Endodermal cell (in vitro differentiated cells): Measurements from ENCODE around the gene TEX2. TPM values are rescaled to one million over a fixed set of nuclear protein-coding genes. Genes with fewer than 3 reads are reported as not detected.

Experiments used
- DNase-seq: peaks from one replicate; pipeline ENCODE4 v3.0.0-alpha.2; 2017
- H3K27ac ChIP-seq: 2 replicates; pipeline ENCODE4 v1.5.1; 2013; ENCODE audit warnings: mild to moderate bottlenecking, low read depth, low read length, moderate library complexity
- H3K27me3 ChIP-seq: 2 replicates; pipeline ENCODE4 v1.6.1; 2013; ENCODE audit warnings: mild to moderate bottlenecking, low read length, moderate library complexity; ENCODE audit not compliant: insufficient read depth, control insufficient read depth, poor library complexity, severe bottlenecking
- H3K36me3 ChIP-seq: 2 replicates; pipeline ENCODE4 v1.7.0; 2013; ENCODE audit warnings: mild to moderate bottlenecking, low read length, moderate library complexity; ENCODE audit not compliant: control insufficient read depth, insufficient read depth
- H3K4me1 ChIP-seq: one replicate; pipeline ENCODE4 v1.7.0; 2013; ENCODE audit warnings: low read length; ENCODE audit not compliant: control insufficient read depth, insufficient read depth
- H3K4me3 ChIP-seq: 2 replicates; pipeline ENCODE4 v1.5.1; 2013; ENCODE audit warnings: mild to moderate bottlenecking, low read length, moderate library complexity
- H3K9ac ChIP-seq: 2 replicates; pipeline ENCODE4 v1.6.1; 2013; ENCODE audit warnings: mild to moderate bottlenecking, low read length, moderate library complexity; ENCODE audit not compliant: poor library complexity, severe bottlenecking; ENCODE audit errors: extremely low read depth
- H3K9me3 ChIP-seq: 2 replicates; pipeline ENCODE4 v1.6.1; 2013; ENCODE audit warnings: mild to moderate bottlenecking, low read length, moderate library complexity; ENCODE audit not compliant: control insufficient read depth
- H3K27ac Mint-ChIP-seq: 2 replicates; pipeline ENCODE4 v1.8.0; 2020; ENCODE audit warnings: mixed read lengths
- H3K27me3 Mint-ChIP-seq: 2 replicates; pipeline ENCODE4 v1.8.0; 2021; ENCODE audit warnings: mild to moderate bottlenecking, mixed read lengths; ENCODE audit not compliant: insufficient read depth
- H3K36me3 Mint-ChIP-seq: 2 replicates; pipeline ENCODE4 v1.8.0; 2020; ENCODE audit warnings: low read depth, mixed read lengths
- H3K4me1 Mint-ChIP-seq: 2 replicates; pipeline ENCODE4 v1.8.0; 2020; ENCODE audit warnings: mixed read lengths
- H3K4me3 Mint-ChIP-seq: 2 replicates; pipeline ENCODE4 v1.8.0; 2020; ENCODE audit warnings: mild to moderate bottlenecking, moderate library complexity, mixed read lengths
- H3K9me3 Mint-ChIP-seq: 2 replicates; pipeline ENCODE4 v1.8.0; 2020; ENCODE audit warnings: mild to moderate bottlenecking, mixed read lengths
- WGBS, 2 experiments: methylation state at CpG; one replicate each; pipeline versions ENCODE4 v1.1.5 to v1.1.7; 2013; ENCODE audit warnings: missing lambda C conversion rate in 2 of 2, mixed read lengths in 1 of 2; ENCODE audit not compliant: insufficient coverage in 1 of 2, insufficient read length in 1 of 2; 5-methylcytosine and 5-hydroxymethylcytosine counted together
- total RNA-seq, 2 donors: library from RNA; stranded (reverse); fragmentation: NEBNext Ultra II Directional in 1 of 2; extraction: Animal tissue kit (Norgen Biotek cat#: 25700) in 1 of 2; gene quantifications; 2 replicates in 1 of 2; 3 replicates in 1 of 2; pipeline ENCODE4 v1.2.1, GENCODE V29; 2021
- TF ChIP-seq, protein P1 (sequence below): fragments of 200-600 bp; sonication (generic); conservative IDR thresholded peaks from 2 replicates; pipeline ENCODE4 v1.5.0; 2021; ENCODE audit warnings: antibody characterized with exemption, mild to moderate bottlenecking

TEX2 gene
- total RNA-seq, 2 donors from 2014 or later, result 11.6 to 13.1 TPM

- H3K27ac ChIP-seq, result no peak overlapping the region
- H3K4me1 Mint-ChIP-seq, result peaks cover 8% of the 10 kb centered on the region
- WGBS, 2 experiments, result 93 to 94% methylated on average over 5 to 7 of the region's 7 CpGs
Measured at GRCh38 chr17:64152428-64153125, 110.5 kb downstream of the TEX2 start.

GRCh38 chr17:64151016-64151368, 112.1 kb downstream of the TEX2 start:
- WGBS, 2 experiments, result 90% methylated on average over 1 of the region's 1 CpG; no CpG with 5 or more reads in 1 of the 2 experiments
- no peaks in the 10 kb centered on the region for H3K27me3 Mint-ChIP-seq
- Histone ChIP-seq H3K4me3 (no peak overlapping the region), H3K4me1 (no peaks in the 10 kb centered on the region), H3K9ac (no peak overlapping the region), H3K36me3 (peaks cover 18% of the 10 kb centered on the region), H3K27ac (no peak overlapping the region), H3K27me3 (no peaks in the 10 kb centered on the region), H3K9me3 (no peaks in the 10 kb centered on the region)
- H3K36me3 Mint-ChIP-seq, result peaks cover 30% of the 10 kb centered on the region
- DNase-seq, result no peak
- no peak overlapping the region for H3K27ac Mint-ChIP-seq
- no peaks in the 10 kb centered on the region for H3K9me3 Mint-ChIP-seq
- TF ChIP-seq, protein P1, sequence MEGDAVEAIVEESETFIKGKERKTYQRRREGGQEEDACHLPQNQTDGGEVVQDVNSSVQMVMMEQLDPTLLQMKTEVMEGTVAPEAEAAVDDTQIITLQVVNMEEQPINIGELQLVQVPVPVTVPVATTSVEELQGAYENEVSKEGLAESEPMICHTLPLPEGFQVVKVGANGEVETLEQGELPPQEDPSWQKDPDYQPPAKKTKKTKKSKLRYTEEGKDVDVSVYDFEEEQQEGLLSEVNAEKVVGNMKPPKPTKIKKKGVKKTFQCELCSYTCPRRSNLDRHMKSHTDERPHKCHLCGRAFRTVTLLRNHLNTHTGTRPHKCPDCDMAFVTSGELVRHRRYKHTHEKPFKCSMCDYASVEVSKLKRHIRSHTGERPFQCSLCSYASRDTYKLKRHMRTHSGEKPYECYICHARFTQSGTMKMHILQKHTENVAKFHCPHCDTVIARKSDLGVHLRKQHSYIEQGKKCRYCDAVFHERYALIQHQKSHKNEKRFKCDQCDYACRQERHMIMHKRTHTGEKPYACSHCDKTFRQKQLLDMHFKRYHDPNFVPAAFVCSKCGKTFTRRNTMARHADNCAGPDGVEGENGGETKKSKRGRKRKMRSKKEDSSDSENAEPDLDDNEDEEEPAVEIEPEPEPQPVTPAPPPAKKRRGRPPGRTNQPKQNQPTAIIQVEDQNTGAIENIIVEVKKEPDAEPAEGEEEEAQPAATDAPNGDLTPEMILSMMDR, result no peak
- peaks cover 18% of the 10 kb centered on the region for H3K4me1 Mint-ChIP-seq
- H3K4me3 Mint-ChIP-seq, result no peak overlapping the region

More at GRCh38 chr17:64152428-64153125, 110.5 kb downstream of the TEX2 start:
- H3K9me3 Mint-ChIP-seq, result no peaks in the 10 kb centered on the region
- H3K4me3 Mint-ChIP-seq, result no peak overlapping the region
- peaks cover 15% of the 10 kb centered on the region for H3K36me3 ChIP-seq
- H3K27me3 ChIP-seq, result no peaks in the 10 kb centered on the region
- no peak overlapping the region for H3K4me3 ChIP-seq
- peaks cover 1% of the 10 kb centered on the region for H3K4me1 ChIP-seq
- H3K27me3 Mint-ChIP-seq, result no peaks in the 10 kb centered on the region
- H3K9ac ChIP-seq, result no peak overlapping the region
- peaks cover 26% of the 10 kb centered on the region for H3K36me3 Mint-ChIP-seq
- no peaks in the 10 kb centered on the region for H3K9me3 ChIP-seq
- TF ChIP-seq, protein P1, result no peak
- no peak overlapping the region for H3K27ac Mint-ChIP-seq
- DNase-seq, result peak; percentile 37

DNA sequence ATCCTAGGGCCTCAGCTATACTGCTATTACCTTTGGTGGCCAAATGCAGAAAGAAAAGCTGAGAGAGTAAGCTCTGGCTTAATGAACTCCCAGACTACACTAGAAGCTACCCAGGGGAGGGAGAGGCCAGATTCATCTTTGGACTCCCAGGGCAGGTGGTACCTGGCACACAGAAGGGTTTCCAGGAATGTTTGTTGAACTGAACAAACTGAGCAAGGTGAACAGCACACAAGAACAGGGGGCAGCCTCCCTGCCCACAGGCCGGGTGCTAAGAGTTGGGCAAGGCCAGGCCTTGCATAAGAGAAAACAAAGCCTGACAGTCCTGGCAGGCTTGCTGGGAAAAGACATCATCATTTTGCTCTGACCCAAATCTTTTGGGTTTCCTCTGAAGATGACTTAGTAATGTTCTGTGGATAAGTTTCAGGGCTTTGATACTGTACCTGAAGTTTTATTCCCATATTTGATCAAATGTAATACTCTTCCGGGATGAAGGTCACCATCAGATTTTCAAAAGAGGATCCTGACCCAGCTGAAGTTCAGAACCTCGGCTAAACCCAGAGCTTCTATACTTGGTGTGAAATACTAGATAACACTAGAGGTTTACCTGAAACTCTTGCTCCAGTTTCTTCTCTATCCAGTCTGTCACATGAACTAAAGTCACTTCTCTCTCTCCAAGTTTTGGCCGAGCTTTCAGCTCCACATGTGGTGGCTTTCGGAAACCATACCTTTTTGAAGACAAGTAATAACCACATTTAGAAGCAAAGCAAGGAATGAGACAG, 112.6 kb downstream of the TEX2 start:
- no peak overlapping the region for H3K27ac ChIP-seq
- H3K36me3 Mint-ChIP-seq, result peaks cover 30% of the 10 kb centered on the region
- no peaks in the 10 kb centered on the region for H3K9me3 ChIP-seq
- H3K4me3 ChIP-seq, result no peak overlapping the region
- no peaks in the 10 kb centered on the region for H3K27me3 ChIP-seq
- H3K4me1 Mint-ChIP-seq, result peaks cover 18% of the 10 kb centered on the region
- H3K9me3 Mint-ChIP-seq, result no peaks in the 10 kb centered on the region
- peak; percentile 41 for DNase-seq
- no peaks in the 10 kb centered on the region for H3K27me3 Mint-ChIP-seq
- no peak overlapping the region for H3K9ac ChIP-seq
- H3K4me1 ChIP-seq, result no peaks in the 10 kb centered on the region
- peaks cover 18% of the 10 kb centered on the region for H3K36me3 ChIP-seq
- no peak overlapping the region for H3K4me3 Mint-ChIP-seq
- TF ChIP-seq, protein P1, result no peak
- no peak overlapping the region for H3K27ac Mint-ChIP-seq
- WGBS, 2 experiments, result 87 to 93% methylated on average over 5 of the region's 5 CpGs
